ENCODE measurements around the gene MTAP. TPM values are rescaled to one million over a fixed set of nuclear protein-coding genes. Genes with fewer than 3 reads are reported as not detected.
A peak's percentile ranks its signal among the peaks of the same experiment; 100 is the strongest.

MTAP gene
- total RNA-seq, 1 donor from 2014 or later = 42.5 TPM

DNA sequence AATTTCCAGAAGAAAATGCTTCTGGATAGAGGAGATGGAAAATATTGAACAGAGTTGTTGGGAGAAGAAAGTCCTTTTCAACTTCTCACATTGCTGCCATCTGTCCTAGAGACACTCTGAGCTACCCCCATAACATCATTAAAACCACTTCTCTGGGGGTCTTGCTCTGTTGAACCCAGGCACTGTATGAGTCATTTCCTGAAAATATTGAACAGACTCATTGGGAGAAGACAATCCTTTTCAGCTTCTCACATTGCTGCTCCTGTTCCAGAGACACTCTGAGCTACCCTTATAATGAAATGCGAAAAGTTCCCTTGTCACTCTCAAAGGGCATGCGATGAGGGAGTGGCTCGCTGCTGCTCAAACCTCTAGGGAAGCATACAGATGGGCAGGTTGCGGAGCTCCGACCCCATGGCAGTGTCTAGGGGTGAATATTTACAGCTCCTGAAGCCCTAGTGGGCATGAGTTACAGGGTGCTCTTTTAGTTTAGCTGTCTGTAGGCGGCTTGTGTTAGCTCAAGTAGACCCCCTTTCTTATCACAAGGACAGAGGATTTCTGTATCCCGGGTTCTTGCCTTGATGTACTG, 101.0 kb downstream of the MTAP start:
- H3K27ac Mint-ChIP-seq (ENCODE audit: unreplicated experiment) = peak overlapping the region; percentile 23
- H3K36me3 Mint-ChIP-seq (ENCODE audit: unreplicated experiment) = peaks cover 6% of the 10 kb centered on the region
- no peak for DNase-seq (ENCODE audit: extremely low spot score, unreplicated experiment)
- H3K4me3 Mint-ChIP-seq (ENCODE audit: unreplicated experiment) = no peak overlapping the region
- peaks cover 29% of the 10 kb centered on the region for H3K9me3 Mint-ChIP-seq (ENCODE audit: unreplicated experiment)
- TF ChIP-seq, protein P1, sequence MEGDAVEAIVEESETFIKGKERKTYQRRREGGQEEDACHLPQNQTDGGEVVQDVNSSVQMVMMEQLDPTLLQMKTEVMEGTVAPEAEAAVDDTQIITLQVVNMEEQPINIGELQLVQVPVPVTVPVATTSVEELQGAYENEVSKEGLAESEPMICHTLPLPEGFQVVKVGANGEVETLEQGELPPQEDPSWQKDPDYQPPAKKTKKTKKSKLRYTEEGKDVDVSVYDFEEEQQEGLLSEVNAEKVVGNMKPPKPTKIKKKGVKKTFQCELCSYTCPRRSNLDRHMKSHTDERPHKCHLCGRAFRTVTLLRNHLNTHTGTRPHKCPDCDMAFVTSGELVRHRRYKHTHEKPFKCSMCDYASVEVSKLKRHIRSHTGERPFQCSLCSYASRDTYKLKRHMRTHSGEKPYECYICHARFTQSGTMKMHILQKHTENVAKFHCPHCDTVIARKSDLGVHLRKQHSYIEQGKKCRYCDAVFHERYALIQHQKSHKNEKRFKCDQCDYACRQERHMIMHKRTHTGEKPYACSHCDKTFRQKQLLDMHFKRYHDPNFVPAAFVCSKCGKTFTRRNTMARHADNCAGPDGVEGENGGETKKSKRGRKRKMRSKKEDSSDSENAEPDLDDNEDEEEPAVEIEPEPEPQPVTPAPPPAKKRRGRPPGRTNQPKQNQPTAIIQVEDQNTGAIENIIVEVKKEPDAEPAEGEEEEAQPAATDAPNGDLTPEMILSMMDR (IDR thresholded peaks at IDR 0.05) = no peak
- peaks cover 38% of the 10 kb centered on the region for H3K4me1 Mint-ChIP-seq (ENCODE audit: unreplicated experiment)
- no peaks in the 10 kb centered on the region for H3K27me3 Mint-ChIP-seq (ENCODE audit: unreplicated experiment)

DNA sequence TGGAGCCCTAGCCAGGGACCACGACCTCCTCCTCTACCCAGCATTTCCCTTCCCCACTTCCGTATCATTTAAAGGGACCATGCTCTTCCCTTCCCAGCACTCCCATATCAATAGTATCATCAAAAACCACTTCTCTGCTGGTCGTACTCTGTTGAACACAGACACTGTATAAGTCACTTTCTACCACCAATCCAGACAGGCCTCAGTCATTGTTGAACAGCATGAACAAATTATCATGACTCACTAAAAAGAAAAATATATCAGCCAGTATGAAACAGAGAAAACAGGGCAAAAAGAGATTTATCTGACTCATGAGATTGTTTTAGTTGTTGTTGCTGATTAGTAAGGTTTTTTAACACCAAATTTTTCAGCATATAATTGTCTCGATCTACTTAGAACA, 101.9 kb downstream of the MTAP start:
- DNase-seq (ENCODE audit: extremely low spot score, unreplicated experiment) = no peak
- Mint-ChIP-seq H3K4me1 (ENCODE audit: unreplicated experiment) (peaks cover 38% of the 10 kb centered on the region), H3K36me3 (ENCODE audit: unreplicated experiment) (peaks cover 12% of the 10 kb centered on the region), H3K27me3 (ENCODE audit: unreplicated experiment) (no peaks in the 10 kb centered on the region), H3K4me3 (ENCODE audit: unreplicated experiment) (no peak overlapping the region), H3K27ac (ENCODE audit: unreplicated experiment) (peak overlapping the region; percentile 70), H3K9me3 (ENCODE audit: unreplicated experiment) (peaks cover 37% of the 10 kb centered on the region)
- TF ChIP-seq, protein P1 (IDR thresholded peaks at IDR 0.05) = no peak

GRCh38 chr9:21904776-21905175, 102.3 kb downstream of the MTAP start:
- TF ChIP-seq, protein P1 (IDR thresholded peaks at IDR 0.05) = peak; percentile 14
- no peak for DNase-seq (ENCODE audit: extremely low spot score, unreplicated experiment)
- Mint-ChIP-seq H3K4me3 (ENCODE audit: unreplicated experiment) (no peak overlapping the region), H3K27me3 (ENCODE audit: unreplicated experiment) (no peaks in the 10 kb centered on the region), H3K36me3 (ENCODE audit: unreplicated experiment) (peaks cover 16% of the 10 kb centered on the region), H3K27ac (ENCODE audit: unreplicated experiment) (peak overlapping the region; percentile 70), H3K4me1 (ENCODE audit: unreplicated experiment) (peaks cover 38% of the 10 kb centered on the region), H3K9me3 (ENCODE audit: unreplicated experiment) (peaks cover 39% of the 10 kb centered on the region)

DNA sequence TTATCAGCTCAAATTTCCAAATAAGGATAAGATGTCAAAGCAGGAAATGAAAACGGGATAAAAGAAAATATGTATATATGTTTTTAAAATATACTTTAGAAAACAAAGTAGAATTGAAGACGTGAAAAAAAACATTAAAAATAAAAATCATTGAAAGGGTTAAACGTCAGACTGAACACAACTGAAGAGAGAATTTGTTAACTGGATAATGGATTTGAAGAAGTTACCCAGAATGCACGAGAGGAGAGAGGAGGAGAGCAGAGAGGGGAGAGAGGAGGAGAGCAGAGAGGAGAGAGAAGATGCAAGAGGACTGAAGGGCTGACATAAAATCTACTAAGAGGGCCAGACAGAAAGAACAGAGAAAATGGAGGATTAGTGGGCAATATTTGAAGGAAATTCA, 103.8 kb downstream of the MTAP start:
- TF ChIP-seq, protein P1 (IDR thresholded peaks at IDR 0.05) = no peak
- no peak overlapping the region for H3K27ac Mint-ChIP-seq (ENCODE audit: unreplicated experiment)
- H3K4me1 Mint-ChIP-seq (ENCODE audit: unreplicated experiment) = peaks cover 38% of the 10 kb centered on the region
- peaks cover 26% of the 10 kb centered on the region for H3K36me3 Mint-ChIP-seq (ENCODE audit: unreplicated experiment)
- DNase-seq (ENCODE audit: extremely low spot score, unreplicated experiment) = no peak
- H3K4me3 Mint-ChIP-seq (ENCODE audit: unreplicated experiment) = no peak overlapping the region
- H3K27me3 Mint-ChIP-seq (ENCODE audit: unreplicated experiment) = no peaks in the 10 kb centered on the region
- H3K9me3 Mint-ChIP-seq (ENCODE audit: unreplicated experiment) = peaks cover 37% of the 10 kb centered on the region

DNA sequence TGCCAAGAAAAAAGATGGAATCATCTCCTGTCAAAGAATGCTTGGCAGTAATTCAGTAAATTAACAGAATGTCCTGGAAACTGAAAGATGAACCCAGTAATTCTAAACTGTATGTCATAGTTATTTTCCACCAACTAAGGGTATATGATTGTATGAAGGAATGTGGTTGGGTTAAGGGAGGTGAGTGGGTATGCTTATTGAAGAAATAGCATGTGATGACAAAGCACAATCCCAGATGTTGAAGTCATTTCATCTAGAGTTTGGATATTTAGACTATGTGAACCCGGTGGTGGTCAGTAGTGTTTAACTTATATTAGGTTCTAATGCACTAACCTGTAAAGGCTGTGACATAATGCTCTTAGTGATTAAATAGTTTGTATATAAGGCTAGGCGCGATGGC, 104.4 kb downstream of the MTAP start:
- peaks cover 30% of the 10 kb centered on the region for H3K36me3 Mint-ChIP-seq (ENCODE audit: unreplicated experiment)
- peaks cover 37% of the 10 kb centered on the region for H3K9me3 Mint-ChIP-seq (ENCODE audit: unreplicated experiment)
- TF ChIP-seq, protein P1 (IDR thresholded peaks at IDR 0.05) = no peak
- H3K4me1 Mint-ChIP-seq (ENCODE audit: unreplicated experiment) = peaks cover 38% of the 10 kb centered on the region
- no peak for DNase-seq (ENCODE audit: extremely low spot score, unreplicated experiment)
- H3K27ac Mint-ChIP-seq (ENCODE audit: unreplicated experiment) = peak overlapping the region; percentile 44
- no peak overlapping the region for H3K4me3 Mint-ChIP-seq (ENCODE audit: unreplicated experiment)
- no peaks in the 10 kb centered on the region for H3K27me3 Mint-ChIP-seq (ENCODE audit: unreplicated experiment)
